NT2/D1 (cell line): ENCODE results near the gene CACNA1A.
A peak's percentile ranks its signal among the peaks of the same experiment; 100 is the strongest.

Experiments used
- DNase-seq: peaks from one replicate; pipeline ENCODE4 v3.0.0-alpha.2; 2011; ENCODE audit warnings: low read depth, low spot score
- H3K27me3 ChIP-seq: 2 replicates; pipeline ENCODE4 v1.6.0; 2011; ENCODE audit warnings: mild to moderate bottlenecking; ENCODE audit not compliant: insufficient read length, insufficient read depth
- H3K36me3 ChIP-seq: 2 replicates; pipeline ENCODE4 v1.6.1; 2011; ENCODE audit warnings: mild to moderate bottlenecking, low read length, mixed read lengths; ENCODE audit not compliant: insufficient read depth, insufficient read length
- H3K4me1 ChIP-seq: 2 replicates; pipeline ENCODE4 v1.5.1; 2011; ENCODE audit not compliant: insufficient read depth, insufficient read length
- H3K4me3 ChIP-seq: 2 replicates; pipeline ENCODE4 v1.5.1; 2011; ENCODE audit warnings: low read depth; ENCODE audit not compliant: insufficient read length
- H3K9ac ChIP-seq: 2 replicates; pipeline ENCODE4 v1.6.0; 2011; ENCODE audit warnings: low read depth; ENCODE audit not compliant: insufficient read length
- H3K9me3 ChIP-seq: 2 replicates; pipeline ENCODE4 v1.5.1; 2011; ENCODE audit warnings: mild to moderate bottlenecking, low read length; ENCODE audit not compliant: insufficient read depth
- SUZ12 ChIP-seq: IDR thresholded peaks from 2 replicates; pipeline ENCODE4 v1.6.1; 2011; ENCODE audit not compliant: insufficient read length, insufficient read depth; ENCODE audit errors: extremely low read depth
- YY1 ChIP-seq: IDR thresholded peaks from 2 replicates; pipeline ENCODE4 v1.6.1; 2011; ENCODE audit not compliant: insufficient read length, insufficient read depth
- ZNF274 ChIP-seq: IDR thresholded peaks from 2 replicates; pipeline ENCODE4 v1.6.1; 2011; ENCODE audit warnings: mild to moderate bottlenecking, low read depth, low read length

The CACNA1A gene

GRCh38 chr19:13220847-13221246, 285.4 kb downstream of the CACNA1A start:
- Histone ChIP-seq H3K4me3 (no peak overlapping the region), H3K27me3 (no peaks in the 10 kb centered on the region)

DNA sequence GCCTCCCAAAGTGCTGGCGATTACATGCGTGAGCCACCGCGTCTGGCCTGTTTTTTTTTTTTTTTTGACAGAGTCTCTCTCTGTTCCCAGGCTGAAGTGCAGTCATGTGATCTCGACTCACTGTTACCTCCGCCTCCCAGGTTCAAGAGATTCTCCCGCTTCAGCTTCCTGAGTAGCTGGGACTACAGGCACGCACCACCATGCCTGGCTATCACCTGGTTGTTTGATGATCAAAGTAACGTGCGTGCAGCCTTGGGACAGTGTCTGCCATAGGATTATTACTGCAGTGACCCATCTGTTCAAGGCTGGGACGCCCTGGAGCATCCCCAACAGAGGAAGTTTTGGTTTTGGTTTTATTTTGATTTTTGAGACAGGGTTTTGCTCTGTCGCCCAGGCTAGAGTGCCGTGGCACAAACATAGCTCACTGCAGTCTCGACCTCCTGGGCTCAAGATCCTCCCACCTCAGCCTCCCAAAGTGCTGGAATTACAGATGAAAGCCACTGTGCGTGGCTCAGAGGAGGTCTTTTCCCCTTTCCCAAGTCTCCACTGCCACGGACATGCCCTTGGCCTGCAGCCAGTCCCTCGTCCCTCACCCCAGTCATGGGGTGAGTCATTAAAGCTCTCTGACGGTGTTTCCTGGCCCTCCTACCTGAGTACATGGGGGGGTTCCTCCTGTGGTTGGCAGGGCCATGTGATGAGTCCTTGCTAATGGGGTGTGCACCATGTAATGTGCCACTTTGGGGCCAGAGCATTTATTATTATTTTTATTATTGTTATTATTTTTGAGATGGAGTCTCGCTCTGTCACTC, 290.5 kb downstream of the CACNA1A start:
- Histone ChIP-seq H3K4me1 (peaks cover 21% of the 10 kb centered on the region), H3K4me3 (no peak overlapping the region), H3K27me3 (no peaks in the 10 kb centered on the region), H3K9ac (no peak overlapping the region), H3K36me3 (no peaks in the 10 kb centered on the region), H3K9me3 (no peaks in the 10 kb centered on the region)
- no peak for TF ChIP-seq ZNF274
- TF ChIP-seq SUZ12, result no peak
- no peak for TF ChIP-seq YY1
- no peak for DNase-seq

More at GRCh38 chr19:13220847-13221246, 285.4 kb downstream of the CACNA1A start:
- no peak for TF ChIP-seq ZNF274
- no peak for TF ChIP-seq SUZ12
- H3K4me1 ChIP-seq, result peaks cover 19% of the 10 kb centered on the region
- no peak for DNase-seq
- no peak overlapping the region for H3K9ac ChIP-seq
- H3K9me3 ChIP-seq, result no peaks in the 10 kb centered on the region
- no peaks in the 10 kb centered on the region for H3K36me3 ChIP-seq

DNA sequence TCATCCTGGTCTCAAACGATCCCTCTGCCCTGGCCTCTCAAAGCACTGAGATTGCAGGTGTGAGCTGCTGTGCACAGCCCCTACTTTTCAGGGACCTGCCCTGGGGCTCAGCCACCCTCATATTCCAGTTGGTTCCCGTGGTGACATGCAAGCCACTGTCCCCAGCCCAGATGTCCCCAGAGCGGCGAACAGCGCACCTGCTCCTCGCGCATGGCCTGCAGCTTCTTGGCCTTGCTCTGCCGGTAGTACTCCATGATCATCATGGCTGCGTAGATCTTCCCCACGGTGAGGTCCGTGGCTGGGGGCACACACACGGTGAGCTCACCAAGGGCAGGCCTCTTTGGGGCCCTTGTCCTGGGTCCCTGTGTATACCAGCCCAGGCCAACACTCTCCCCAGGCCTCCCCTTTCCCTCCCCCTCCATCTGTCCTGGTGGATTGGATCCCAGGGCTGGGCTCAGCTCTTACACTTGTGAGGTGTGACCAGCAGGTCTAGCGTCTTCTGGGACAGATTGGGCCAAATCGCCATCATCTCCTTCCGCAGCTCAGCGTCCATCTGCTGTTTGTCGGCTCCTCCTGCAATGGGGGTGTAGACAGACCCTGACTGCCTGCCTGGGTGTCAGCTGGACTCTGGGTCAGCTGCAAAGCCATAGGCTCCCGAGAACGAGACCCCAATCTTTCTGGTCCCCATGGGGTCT, 292.1 kb downstream of the CACNA1A start:
- TF ChIP-seq YY1 (no peak), SUZ12 (no peak), ZNF274 (no peak)
- H3K27me3 ChIP-seq, result no peaks in the 10 kb centered on the region
- H3K9me3 ChIP-seq, result no peaks in the 10 kb centered on the region
- no peak overlapping the region for H3K9ac ChIP-seq
- peaks cover 30% of the 10 kb centered on the region for H3K4me1 ChIP-seq
- H3K36me3 ChIP-seq, result no peaks in the 10 kb centered on the region
- no peak for DNase-seq
- H3K4me3 ChIP-seq, result no peak overlapping the region

GRCh38 chr19:13212759-13213330, 293.4 kb downstream of the CACNA1A start:
- H3K9me3 ChIP-seq, result no peaks in the 10 kb centered on the region
- peak; percentile 57 for DNase-seq
- no peaks in the 10 kb centered on the region for H3K36me3 ChIP-seq
- no peak overlapping the region for H3K9ac ChIP-seq
- TF ChIP-seq YY1 (no peak), SUZ12 (no peak), ZNF274 (no peak)
- H3K4me3 ChIP-seq, result no peak overlapping the region
- H3K4me1 ChIP-seq, result peaks cover 34% of the 10 kb centered on the region
- H3K27me3 ChIP-seq, result no peaks in the 10 kb centered on the region

DNA sequence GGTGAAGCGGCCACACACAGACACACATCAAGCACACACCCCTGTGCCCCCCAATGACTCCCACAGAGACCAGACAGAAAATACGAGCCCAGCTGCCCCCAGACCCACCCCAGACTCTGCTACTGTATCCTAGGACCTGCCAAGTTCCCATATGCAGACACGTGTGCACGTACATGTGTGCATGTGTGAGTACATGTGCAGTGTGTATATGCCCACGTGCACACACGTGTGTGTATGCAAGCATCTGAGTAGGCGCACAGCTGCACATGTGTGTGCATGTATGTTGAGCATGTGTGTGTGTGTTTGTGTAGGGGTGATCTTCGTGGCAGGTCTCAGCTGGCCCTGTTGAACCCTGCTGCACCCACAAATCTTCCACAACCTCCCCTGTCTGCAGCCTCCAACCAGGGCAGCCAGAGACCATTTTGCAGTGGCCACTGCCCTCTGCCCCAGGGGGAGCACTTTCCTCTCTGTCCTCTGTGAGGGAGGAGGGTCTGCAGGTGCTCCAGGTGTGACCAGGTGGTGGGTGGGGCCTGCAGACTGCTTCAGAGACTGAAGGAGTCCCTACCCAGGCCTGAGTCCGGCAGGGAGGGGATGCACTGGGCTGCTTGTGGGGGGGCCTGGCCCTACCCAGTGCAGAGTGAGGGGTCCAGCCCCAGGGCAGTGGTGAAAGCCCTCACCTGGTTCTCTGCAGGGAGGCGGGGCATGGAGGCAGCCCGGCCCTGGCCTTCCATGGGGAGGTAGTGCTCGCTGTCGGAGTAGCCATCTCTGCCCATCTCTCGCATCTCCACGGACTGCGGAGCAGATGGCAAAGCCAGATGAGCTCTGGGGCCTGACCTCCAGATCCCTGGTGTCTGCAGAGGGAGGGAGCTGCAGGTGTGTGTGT, 294.6 kb downstream of the CACNA1A start:
- no peak overlapping the region for H3K4me3 ChIP-seq
- no peaks in the 10 kb centered on the region for H3K36me3 ChIP-seq
- H3K9ac ChIP-seq, result no peak overlapping the region
- H3K4me1 ChIP-seq, result peaks cover 25% of the 10 kb centered on the region
- no peaks in the 10 kb centered on the region for H3K9me3 ChIP-seq
- TF ChIP-seq SUZ12 (no peak), ZNF274 (no peak), YY1 (no peak)
- DNase-seq, result no peak
- no peaks in the 10 kb centered on the region for H3K27me3 ChIP-seq

DNA sequence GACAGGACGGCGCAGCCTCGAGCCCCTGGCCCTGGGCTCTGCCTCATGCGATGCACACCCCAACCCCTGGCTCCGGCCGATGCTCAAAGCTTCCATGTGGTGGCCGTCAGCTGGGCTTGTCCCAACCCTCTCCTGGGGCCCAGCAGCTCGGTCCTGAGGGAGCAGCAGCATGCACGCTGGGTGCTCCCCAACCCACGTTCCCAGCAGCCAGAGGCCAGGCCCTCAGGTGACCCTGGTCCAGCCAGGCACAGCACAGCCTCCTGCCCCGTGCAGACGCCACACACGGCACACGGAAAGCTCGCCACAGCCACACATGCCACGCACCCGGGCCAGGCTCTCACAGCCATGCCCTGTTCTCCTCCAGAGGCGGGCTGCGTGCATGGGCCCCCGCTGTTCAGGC, 295.3 kb downstream of the CACNA1A start:
- Histone ChIP-seq H3K27me3 (no peaks in the 10 kb centered on the region), H3K4me3 (no peak overlapping the region), H3K36me3 (no peaks in the 10 kb centered on the region), H3K9me3 (no peaks in the 10 kb centered on the region), H3K4me1 (peaks cover 22% of the 10 kb centered on the region), H3K9ac (no peak overlapping the region)
- DNase-seq, result no peak
- no peak for TF ChIP-seq YY1
- TF ChIP-seq ZNF274, result no peak
- no peak for TF ChIP-seq SUZ12
